Left lung (tissue), 14 donors: ENCODE measurements around the gene CPOX. TPM values are rescaled to one million over a fixed set of nuclear protein-coding genes. Genes with fewer than 3 reads are reported as not detected.
A peak's percentile ranks its signal among the peaks of the same experiment; 100 is the strongest.
"Not testable (repeated sequence)": the region's sequence is repeated elsewhere in the genome, so short reads cannot be mapped to it uniquely, and the experiment has no call there.

Experiments
- ATAC-seq: fragments of 200-7000 bp; cut with Tn5 transposase; one replicate; pipeline ENCODE4 v1.9.1; 2020; ENCODE audit warnings: moderate library complexity
- DNase-seq, 4 donors: peaks; one replicate each; pipeline ENCODE4 v3.0.0-alpha.2; 2013 to 2020
- H3K27ac ChIP-seq, 2 donors: fragments of 200-600 bp; sonication (generic) in 1 of 2; one replicate each; pipeline versions ENCODE4 v1.5.0 to v1.8.0; 2020 to 2021
- H3K27me3 ChIP-seq, 2 donors: fragments of 200-600 bp; sonication (generic) in 1 of 2; one replicate each; pipeline versions ENCODE4 v1.5.0 to v1.8.0; 2020 to 2021
- H3K36me3 ChIP-seq, 2 donors: fragments of 200-600 bp; sonication (generic) in 1 of 2; one replicate each; pipeline versions ENCODE4 v1.5.0 to v1.8.0; 2020 to 2021
- H3K4me1 ChIP-seq, 2 donors: fragments of 200-600 bp; one replicate each; pipeline ENCODE4 v1.8.0; 2021
- H3K4me3 ChIP-seq, 2 donors: fragments of 200-600 bp; sonication (generic) in 1 of 2; one replicate each; pipeline versions ENCODE4 v1.5.0 to v1.8.0; 2020 to 2021; ENCODE audit warnings: mild to moderate bottlenecking in 1 of 2
- H3K9me3 ChIP-seq, 2 donors: fragments of 200-600 bp; sonication (generic) in 1 of 2; one replicate each; pipeline versions ENCODE4 v1.5.0 to v1.8.0; 2020 to 2021
- intact Hi-C, 2 donors: fragments of 100-400 bp; cut with DNase I; formaldehyde crosslinking; loops; one replicate each; pipeline versions ENCODE4 v1.11.2 to v1.14.2; 2022
- long read RNA-seq, 12 donors: library from polyadenylated mRNA in 2 of 12; unstranded in 2 of 12; transcript quantifications; one replicate each; pipeline ENCODE4 v2.0.0 and lab custom pipeline, GENCODE V29; 2019 to 2026
- polyA plus RNA-seq, 6 donors: library from polyadenylated mRNA; unstranded; fragments of 120-200 nt; gene quantifications; one replicate each; pipeline ENCODE4 v1.2.1, GENCODE V29; 2013; ENCODE audit not compliant: insufficient read length in 6 of 6
- total RNA-seq, 2 donors: library from RNA; stranded (reverse); fragmentation: NEBNext Ultra II Directional; extraction: Animal tissue kit (Norgen Biotek cat#: 25700); gene quantifications; one replicate each; pipeline ENCODE4 v1.2.1, GENCODE V29; 2021
- TF ChIP-seq, protein P1 (sequence below), 2 donors: fragments of 200-600 bp; sonication (generic) in 1 of 2; IDR thresholded peaks; one replicate each; pipeline versions ENCODE4 v1.5.0 to v1.8.0; 2021; ENCODE audit warnings: antibody characterized with exemption in 2 of 2
- donor health status: DM: no; HTN: yes; CAD: no.
- donor health status: DM: no; HTN: no; CAD: no.

The CPOX gene
- total RNA-seq: 10 to 100 TPM; 15.0 to 21.3 TPM
- 10 to 100 TPM; 24.3 to 33.6 (median 29.9) TPM for polyA plus RNA-seq
- long read RNA-seq, donor 1, transcript CPOX-201 (7 exons, 2,821 nt): major isoform, 8 of 14 reads
- long read RNA-seq, donor 1, partial matches to known transcripts: 6 of 14 reads
- long read RNA-seq, donor 1, other reads (novel, unspliced or antisense): 0 of 14 reads
- long read RNA-seq, donor 2, partial matches to known transcripts: 0 of 4 reads
- long read RNA-seq, donor 2, other reads (novel, unspliced or antisense): 0 of 4 reads
- long read RNA-seq, donor 3, partial matches to known transcripts: 0 of 3 reads
- long read RNA-seq, donor 3, other reads (novel, unspliced or antisense): 0 of 3 reads
- long read RNA-seq, donor 4: 0 reads
- long read RNA-seq, donor 5, transcript CPOX-201 (7 exons, 2,821 nt): major isoform, 9 of 9 reads
- long read RNA-seq, donor 5, partial matches to known transcripts: 0 of 9 reads
- long read RNA-seq, donor 5, other reads (novel, unspliced or antisense): 0 of 9 reads
- long read RNA-seq, donor 6, transcript CPOX-201 (7 exons, 2,821 nt): major isoform, 6 of 6 reads
- long read RNA-seq, donor 6, partial matches to known transcripts: 0 of 6 reads
- long read RNA-seq, donor 6, other reads (novel, unspliced or antisense): 0 of 6 reads
- long read RNA-seq, donor 7, transcript CPOX-201 (7 exons, 2,821 nt): major isoform, 5 of 10 reads
- long read RNA-seq, donor 7, partial matches to known transcripts: 5 of 10 reads
- long read RNA-seq, donor 7, other reads (novel, unspliced or antisense): 0 of 10 reads
- long read RNA-seq, donor 8, partial matches to known transcripts: 0 of 4 reads
- long read RNA-seq, donor 8, other reads (novel, unspliced or antisense): 0 of 4 reads
- long read RNA-seq, donor 9: 0 reads
- long read RNA-seq, donor 10, partial matches to known transcripts: 1 of 2 reads
- long read RNA-seq, donor 10, other reads (novel, unspliced or antisense): 0 of 2 reads
- long read RNA-seq, donor 11, partial matches to known transcripts: 0 of 4 reads
- long read RNA-seq, donor 11, other reads (novel, unspliced or antisense): 0 of 4 reads
- long read RNA-seq, donor 12, transcript CPOX-201 (7 exons, 2,821 nt): major isoform, 5 of 5 reads
- long read RNA-seq, donor 12, partial matches to known transcripts: 0 of 5 reads
- long read RNA-seq, donor 12, other reads (novel, unspliced or antisense): 0 of 5 reads

GRCh38 chr3:98593046-98593936 is at the start of gene CPOX:
Gene CPOX, minus strand, starts transcription at chr3:98593611. Its CDS starts 107 bp downstream, at chr3:98593504.
- peak within 1 kb of the TSS; percentile 71 to 73 for H3K4me3 ChIP-seq
- H3K27me3 ChIP-seq: no peaks in the 10 kb centered on the region
- TF ChIP-seq, protein P1, sequence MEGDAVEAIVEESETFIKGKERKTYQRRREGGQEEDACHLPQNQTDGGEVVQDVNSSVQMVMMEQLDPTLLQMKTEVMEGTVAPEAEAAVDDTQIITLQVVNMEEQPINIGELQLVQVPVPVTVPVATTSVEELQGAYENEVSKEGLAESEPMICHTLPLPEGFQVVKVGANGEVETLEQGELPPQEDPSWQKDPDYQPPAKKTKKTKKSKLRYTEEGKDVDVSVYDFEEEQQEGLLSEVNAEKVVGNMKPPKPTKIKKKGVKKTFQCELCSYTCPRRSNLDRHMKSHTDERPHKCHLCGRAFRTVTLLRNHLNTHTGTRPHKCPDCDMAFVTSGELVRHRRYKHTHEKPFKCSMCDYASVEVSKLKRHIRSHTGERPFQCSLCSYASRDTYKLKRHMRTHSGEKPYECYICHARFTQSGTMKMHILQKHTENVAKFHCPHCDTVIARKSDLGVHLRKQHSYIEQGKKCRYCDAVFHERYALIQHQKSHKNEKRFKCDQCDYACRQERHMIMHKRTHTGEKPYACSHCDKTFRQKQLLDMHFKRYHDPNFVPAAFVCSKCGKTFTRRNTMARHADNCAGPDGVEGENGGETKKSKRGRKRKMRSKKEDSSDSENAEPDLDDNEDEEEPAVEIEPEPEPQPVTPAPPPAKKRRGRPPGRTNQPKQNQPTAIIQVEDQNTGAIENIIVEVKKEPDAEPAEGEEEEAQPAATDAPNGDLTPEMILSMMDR (IDR thresholded peaks at IDR 0.05): no peak
- H3K9me3 ChIP-seq: no peaks in the 10 kb centered on the region
- DNase-seq (peak; percentile 87 to 98 (median 92)), ATAC-seq (peak; percentile 98)
- H3K36me3 ChIP-seq: peaks cover 0 to 14% of the 10 kb centered on the region in 2 donors
- H3K27ac ChIP-seq: peak within 1 kb of the TSS; percentile 78 to 89
- peaks cover 9 to 51% of the 10 kb centered on the region in 2 donors for H3K4me1 ChIP-seq
- intact Hi-C loops: no loop called here

GRCh38 chr3:98642769-98643168 is 49.4 kb upstream of the CPOX start:
- H3K4me3 ChIP-seq, H3K27ac ChIP-seq, H3K36me3 ChIP-seq, DNase-seq, H3K9me3 ChIP-seq, H3K27me3 ChIP-seq, intact Hi-C loops, ATAC-seq, H3K4me1 ChIP-seq: not testable (repeated sequence)

DNA sequence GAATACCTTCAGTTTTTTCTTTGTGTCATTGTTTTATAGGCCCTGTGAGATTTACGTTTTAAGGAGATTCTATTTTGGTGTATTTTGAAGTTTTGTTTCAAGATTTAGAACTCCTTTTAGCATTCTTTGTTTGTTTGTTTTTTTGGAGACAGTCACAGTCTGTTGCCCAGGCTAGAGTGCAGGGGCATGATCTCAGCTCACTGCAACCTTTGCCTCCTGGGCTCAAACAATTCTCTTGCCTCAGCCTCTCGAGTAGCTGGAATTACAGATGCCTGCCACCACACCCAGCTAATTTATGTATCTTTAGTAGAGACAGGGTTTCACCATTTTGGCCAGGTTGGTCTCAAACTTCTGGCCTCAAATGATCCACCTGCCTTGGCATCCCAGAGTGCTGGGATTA is 48.3 kb upstream of the CPOX start:
- H3K27me3 ChIP-seq, ATAC-seq, H3K4me1 ChIP-seq, DNase-seq, H3K9me3 ChIP-seq, intact Hi-C loops, H3K4me3 ChIP-seq, H3K36me3 ChIP-seq, H3K27ac ChIP-seq: not testable (repeated sequence)

DNA sequence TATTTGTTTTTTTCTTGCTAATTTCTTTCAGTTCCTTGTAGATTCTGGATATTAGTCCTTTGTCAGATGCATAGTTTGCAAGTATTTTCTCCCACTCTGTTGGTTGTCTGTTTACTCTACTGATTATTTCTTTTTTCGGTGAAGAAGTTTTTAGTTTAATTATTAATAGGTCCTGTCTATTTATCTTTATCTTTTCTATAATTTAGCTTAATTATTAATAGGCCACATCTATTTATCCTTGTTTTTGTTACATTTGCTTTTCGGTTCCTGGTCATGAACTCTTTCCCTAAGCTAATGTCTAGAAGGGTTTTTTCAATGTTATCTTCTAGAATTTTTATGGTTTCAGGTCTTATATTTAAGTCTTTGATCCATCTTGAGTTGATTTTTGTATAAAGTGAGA is 45.1 kb upstream of the CPOX start:
- H3K27ac ChIP-seq, intact Hi-C loops, H3K27me3 ChIP-seq, DNase-seq, H3K4me1 ChIP-seq, ATAC-seq, H3K36me3 ChIP-seq, H3K9me3 ChIP-seq, H3K4me3 ChIP-seq: not testable (repeated sequence)

DNA sequence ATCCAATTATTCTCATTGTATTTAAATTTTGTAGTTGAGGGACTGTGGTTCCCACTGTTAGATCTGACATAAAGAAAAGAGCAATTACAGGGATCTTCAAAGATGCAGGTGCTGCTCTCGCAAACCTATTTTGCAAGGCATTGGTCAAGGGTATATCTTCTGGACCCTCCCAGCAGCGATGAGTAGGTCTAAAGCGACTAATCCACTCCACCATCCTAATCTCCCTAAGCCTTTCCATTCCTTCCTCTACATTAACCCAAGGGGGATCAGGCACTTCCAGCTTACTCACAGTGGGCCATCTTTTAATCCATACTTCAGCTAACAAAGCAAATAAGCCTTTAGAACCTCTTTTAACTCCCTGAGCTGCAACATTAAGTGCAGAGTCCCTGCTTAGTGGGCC is 37.0 kb upstream of the CPOX start:
- no peak overlapping the region for H3K27ac ChIP-seq
- H3K27me3 ChIP-seq: no peaks in the 10 kb centered on the region
- H3K36me3 ChIP-seq: no peaks in the 10 kb centered on the region
- H3K4me3 ChIP-seq: no peak overlapping the region
- TF ChIP-seq, protein P1 (IDR thresholded peaks at IDR 0.05): no peak
- H3K9me3 ChIP-seq: no peaks in the 10 kb centered on the region
- intact Hi-C loops: no loop called here
- no peak for DNase-seq
- ATAC-seq: no peak
- H3K4me1 ChIP-seq: no peaks in the 10 kb centered on the region

DNA sequence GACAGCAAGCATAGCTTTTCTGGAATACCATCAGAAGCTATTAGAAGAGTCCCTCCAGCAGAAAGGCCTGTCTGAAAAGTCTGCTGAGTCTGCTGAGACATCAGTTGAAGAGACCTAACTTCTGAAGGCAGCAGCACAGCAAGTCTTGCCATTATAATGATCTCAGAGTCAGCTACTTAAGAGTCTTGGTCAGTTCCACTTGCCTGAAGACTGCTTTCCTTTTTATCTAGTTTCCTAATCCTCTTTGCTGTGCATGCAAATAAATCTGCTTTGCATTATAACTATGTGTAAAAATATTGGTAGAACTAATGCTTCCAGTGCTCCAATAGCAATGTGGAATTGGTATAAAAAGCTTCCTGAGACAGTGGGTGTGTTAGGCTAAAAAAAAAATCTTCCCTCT is 34.9 kb upstream of the CPOX start:
- Histone ChIP-seq H3K9me3 (no peaks in the 10 kb centered on the region), H3K27me3 (no peaks in the 10 kb centered on the region), H3K4me1 (no peaks in the 10 kb centered on the region), H3K27ac (no peak overlapping the region), H3K4me3 (no peak overlapping the region), H3K36me3 (no peaks in the 10 kb centered on the region)
- intact Hi-C loops: no loop called here
- no peak for DNase-seq
- ATAC-seq: no peak
- TF ChIP-seq, protein P1 (IDR thresholded peaks at IDR 0.05): no peak
